Hepatocyte (in vitro differentiated cells): ENCODE data around the gene CPM. TPM values are rescaled to one million over a fixed set of nuclear protein-coding genes. Genes with fewer than 3 reads are reported as not detected.

Experiments used
- DNase-seq: peaks from one replicate; pipeline ENCODE4 v3.0.0-alpha.2; 2016; ENCODE audit warnings: low spot score
- H2AFZ ChIP-seq: fragments of 200-600 bp; sonication (generic); 2 replicates; pipeline ENCODE4 v1.6.0; 2016; ENCODE audit warnings: antibody characterized with exemption, mild to moderate bottlenecking
- H3K27ac ChIP-seq: fragments of 200-600 bp; sonication (generic); 2 replicates; pipeline ENCODE4 v1.5.1; 2016; ENCODE audit warnings: mild to moderate bottlenecking
- H3K27me3 ChIP-seq: fragments of 200-600 bp; sonication (generic); 2 replicates; pipeline ENCODE4 v1.6.1; 2016
- H3K36me3 ChIP-seq: fragments of 200-600 bp; sonication (generic); replicated peaks from 2 replicates; pipeline ENCODE4 v1.5.1; 2016; ENCODE audit warnings: low read depth; ENCODE audit not compliant: insufficient read depth
- H3K4me1 ChIP-seq: fragments of 200-600 bp; sonication (generic); 2 replicates; pipeline ENCODE4 v1.5.1; 2016; ENCODE audit warnings: mild to moderate bottlenecking, moderate library complexity; ENCODE audit not compliant: insufficient read depth
- H3K4me2 ChIP-seq: fragments of 200-600 bp; sonication (generic); 2 replicates; pipeline ENCODE4 v1.6.0; 2016
- H3K4me3 ChIP-seq: fragments of 200-600 bp; sonication (generic); 2 replicates; pipeline ENCODE4 v1.5.1; 2016; ENCODE audit warnings: mild to moderate bottlenecking
- H3K79me2 ChIP-seq: fragments of 200-600 bp; sonication (generic); 2 replicates; pipeline ENCODE4 v1.6.0; 2017; ENCODE audit warnings: mild to moderate bottlenecking
- H3K9me2 ChIP-seq: fragments of 200-600 bp; sonication (generic); replicated peaks from 2 replicates; pipeline ENCODE4 v1.6.0; 2017; ENCODE audit warnings: mild to moderate bottlenecking; ENCODE audit not compliant: insufficient read depth
- H3K9me3 ChIP-seq: fragments of 200-600 bp; sonication (generic); 2 replicates; pipeline ENCODE4 v1.5.1; 2016; ENCODE audit warnings: low read depth, mild to moderate bottlenecking
- H4K20me1 ChIP-seq: fragments of 200-600 bp; sonication (generic); 2 replicates; pipeline ENCODE4 v1.6.0; 2016; ENCODE audit warnings: mild to moderate bottlenecking; ENCODE audit not compliant: insufficient read depth, poor library complexity, severe bottlenecking
- EZH2 ChIP-seq: fragments of 200-600 bp; sonication (generic); IDR thresholded peaks from 2 replicates; pipeline ENCODE4 v1.6.1; 2016; ENCODE audit warnings: antibody characterized with exemption, mild to moderate bottlenecking, borderline replicate concordance
- EZH2phosphoT487 ChIP-seq: fragments of 200-600 bp; sonication (generic); IDR thresholded peaks from one replicate; pipeline ENCODE4 v1.6.1; 2018; ENCODE audit warnings: antibody characterized with exemption, mild to moderate bottlenecking, low read depth, moderate library complexity; ENCODE audit not compliant: unreplicated experiment, severe bottlenecking
- WGBS: methylation state at CpG from one replicate; pipeline ENCODE4 v1.1.6; 2016; ENCODE audit warnings: low lambda C conversion rate; ENCODE audit errors: missing lambda C conversion rate; 5-methylcytosine and 5-hydroxymethylcytosine counted together
- polyA plus RNA-seq: library from polyadenylated mRNA; unstranded; fragments of >200 nt; fragmentation: Nextera tagmentation; extraction: Ambion mirVana; gene quantifications from 2 replicates; pipeline ENCODE4 v1.2.1, GENCODE V29; 2016
- total RNA-seq: library from RNA; depleted of rRNA; stranded (reverse); fragments of >200 nt; gene quantifications from 2 replicates; pipeline ENCODE4 v1.2.3, GENCODE V29; 2014
- TF ChIP-seq, protein P1 (sequence below): fragments of 200-600 bp; sonication (generic); IDR thresholded peaks from 2 replicates; pipeline ENCODE4 v1.5.1; 2016; ENCODE audit warnings: antibody characterized with exemption, mild to moderate bottlenecking; ENCODE audit not compliant: poor library complexity

The CPM gene
- total and polyA plus RNA-seq, 2 experiments from 2014 or later: 26.8 to 28.0 TPM

DNA sequence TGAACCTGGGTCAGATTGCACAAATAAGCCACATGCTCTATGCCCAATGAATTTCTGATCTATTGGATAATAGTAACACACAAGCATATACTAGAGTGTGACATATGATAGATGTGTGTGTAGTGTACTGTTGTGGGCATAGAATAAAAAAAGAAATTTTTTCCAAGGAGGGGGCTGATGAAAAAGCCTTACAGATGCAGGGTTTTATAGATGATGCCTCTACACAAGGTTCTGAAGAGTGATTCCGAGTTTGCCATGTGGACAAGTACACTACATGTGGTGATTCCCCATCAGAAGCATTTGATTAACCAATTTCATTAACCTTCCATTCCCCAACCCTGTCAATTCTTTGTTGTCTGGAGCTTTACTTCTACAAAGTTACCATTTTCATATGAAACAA is 45.3 kb downstream of the CPM start:
- Histone ChIP-seq H3K9me3 (no peaks in the 10 kb centered on the region), H3K4me2 (no peak overlapping the region), H3K4me1 (no peaks in the 10 kb centered on the region), H3K9me2 (no peaks in the 10 kb centered on the region), H3K27me3 (no peaks in the 10 kb centered on the region), H3K4me3 (no peak overlapping the region), H2AFZ (no peak overlapping the region), H3K27ac (no peak overlapping the region), H4K20me1 (no peaks in the 10 kb centered on the region), H3K79me2 (no peaks in the 10 kb centered on the region), H3K36me3 (no peaks in the 10 kb centered on the region)
- WGBS: 89% methylated on average over 1 of the region's 1 CpG
- no peak for DNase-seq
- TF ChIP-seq, protein P1, sequence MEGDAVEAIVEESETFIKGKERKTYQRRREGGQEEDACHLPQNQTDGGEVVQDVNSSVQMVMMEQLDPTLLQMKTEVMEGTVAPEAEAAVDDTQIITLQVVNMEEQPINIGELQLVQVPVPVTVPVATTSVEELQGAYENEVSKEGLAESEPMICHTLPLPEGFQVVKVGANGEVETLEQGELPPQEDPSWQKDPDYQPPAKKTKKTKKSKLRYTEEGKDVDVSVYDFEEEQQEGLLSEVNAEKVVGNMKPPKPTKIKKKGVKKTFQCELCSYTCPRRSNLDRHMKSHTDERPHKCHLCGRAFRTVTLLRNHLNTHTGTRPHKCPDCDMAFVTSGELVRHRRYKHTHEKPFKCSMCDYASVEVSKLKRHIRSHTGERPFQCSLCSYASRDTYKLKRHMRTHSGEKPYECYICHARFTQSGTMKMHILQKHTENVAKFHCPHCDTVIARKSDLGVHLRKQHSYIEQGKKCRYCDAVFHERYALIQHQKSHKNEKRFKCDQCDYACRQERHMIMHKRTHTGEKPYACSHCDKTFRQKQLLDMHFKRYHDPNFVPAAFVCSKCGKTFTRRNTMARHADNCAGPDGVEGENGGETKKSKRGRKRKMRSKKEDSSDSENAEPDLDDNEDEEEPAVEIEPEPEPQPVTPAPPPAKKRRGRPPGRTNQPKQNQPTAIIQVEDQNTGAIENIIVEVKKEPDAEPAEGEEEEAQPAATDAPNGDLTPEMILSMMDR: no peak
- TF ChIP-seq EZH2: no peak
- no peak for TF ChIP-seq EZH2phosphoT487

DNA sequence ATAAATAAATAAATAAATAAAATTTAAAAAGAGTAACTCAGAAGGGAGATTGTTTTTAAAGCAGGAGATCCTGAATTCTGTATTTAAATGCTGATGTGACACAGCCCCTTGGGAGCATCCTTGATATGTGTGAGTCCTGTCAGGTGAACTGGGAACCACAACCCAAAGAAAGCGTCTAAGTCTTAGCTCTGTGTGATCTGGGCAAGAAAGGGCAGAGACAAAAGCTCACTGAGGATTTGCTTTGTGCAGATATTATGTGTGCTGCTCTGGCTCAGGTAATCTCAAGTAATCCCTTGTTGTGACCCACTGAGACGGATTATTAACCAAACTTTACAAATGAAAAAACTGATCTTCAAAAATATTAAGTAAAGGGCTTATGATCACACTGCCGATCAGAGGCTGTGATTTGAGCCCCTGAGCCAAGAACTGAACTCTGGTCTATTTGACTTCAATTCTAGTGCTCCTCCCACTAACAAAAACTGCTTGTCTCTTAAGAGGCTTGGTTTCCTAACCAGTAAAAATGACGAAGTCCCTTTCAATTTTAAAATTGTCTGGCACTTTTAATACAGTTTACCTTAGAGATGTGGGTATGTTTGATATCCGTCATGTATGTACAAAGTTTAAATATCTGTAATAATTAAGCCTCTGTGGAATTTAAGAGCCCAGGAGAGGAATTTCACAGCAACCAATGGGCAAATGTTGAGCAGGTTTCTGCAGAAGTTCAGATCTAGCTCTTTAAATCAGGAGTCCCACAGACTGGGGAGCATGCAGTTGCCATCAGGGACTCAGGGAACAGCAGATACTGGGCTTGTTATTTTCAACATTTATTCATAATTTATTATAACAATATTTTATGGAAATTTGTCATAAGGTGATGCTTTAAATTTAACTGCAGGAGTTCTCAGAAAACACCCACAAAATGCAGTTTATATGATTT is 46.1 kb downstream of the CPM start:
- H3K27me3 ChIP-seq: no peaks in the 10 kb centered on the region
- no peak overlapping the region for H3K27ac ChIP-seq
- H3K36me3 ChIP-seq: no peaks in the 10 kb centered on the region
- H3K79me2 ChIP-seq: no peaks in the 10 kb centered on the region
- H4K20me1 ChIP-seq: no peaks in the 10 kb centered on the region
- H3K9me3 ChIP-seq: no peaks in the 10 kb centered on the region
- H2AFZ ChIP-seq: no peak overlapping the region
- TF ChIP-seq, protein P1: no peak
- TF ChIP-seq EZH2phosphoT487 (no peak), EZH2 (no peak)
- no peak overlapping the region for H3K4me2 ChIP-seq
- no peaks in the 10 kb centered on the region for H3K9me2 ChIP-seq
- DNase-seq: no peak
- no peaks in the 10 kb centered on the region for H3K4me1 ChIP-seq
- 74% methylated on average over 5 of the region's 5 CpGs for WGBS
- H3K4me3 ChIP-seq: no peak overlapping the region

DNA sequence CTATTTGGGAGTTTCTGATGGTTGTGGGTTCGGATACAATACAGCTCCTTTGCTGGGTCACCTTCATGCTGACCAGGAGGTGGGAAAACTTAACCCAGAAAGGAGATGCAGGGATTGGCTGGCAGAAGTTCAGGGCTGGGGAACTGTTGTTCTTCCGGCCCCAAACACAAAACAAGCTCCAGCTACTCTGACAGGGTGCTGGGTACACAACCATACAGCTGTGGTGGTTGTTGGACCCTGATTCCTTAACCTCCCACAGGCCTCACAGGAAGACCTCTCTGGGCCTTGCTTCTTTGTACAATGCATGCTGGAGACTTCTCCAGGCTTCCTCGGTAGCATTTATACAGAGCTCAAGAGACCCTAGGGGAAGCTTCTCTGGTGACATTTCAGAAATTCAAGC is 47.6 kb downstream of the CPM start:
- H3K27me3 ChIP-seq: no peaks in the 10 kb centered on the region
- H3K9me2 ChIP-seq: no peaks in the 10 kb centered on the region
- no peak for DNase-seq
- H3K9me3 ChIP-seq: no peaks in the 10 kb centered on the region
- no peaks in the 10 kb centered on the region for H3K79me2 ChIP-seq
- no peak overlapping the region for H2AFZ ChIP-seq
- H3K4me1 ChIP-seq: no peaks in the 10 kb centered on the region
- no peak overlapping the region for H3K4me2 ChIP-seq
- WGBS: 87% methylated on average over 3 of the region's 3 CpGs
- H3K27ac ChIP-seq: no peak overlapping the region
- no peaks in the 10 kb centered on the region for H4K20me1 ChIP-seq
- H3K4me3 ChIP-seq: no peak overlapping the region
- TF ChIP-seq EZH2phosphoT487 (no peak), EZH2 (no peak)
- TF ChIP-seq, protein P1: no peak
- H3K36me3 ChIP-seq: no peaks in the 10 kb centered on the region
